ENCODE data around the gene ANG.

ANG gene

DNA sequence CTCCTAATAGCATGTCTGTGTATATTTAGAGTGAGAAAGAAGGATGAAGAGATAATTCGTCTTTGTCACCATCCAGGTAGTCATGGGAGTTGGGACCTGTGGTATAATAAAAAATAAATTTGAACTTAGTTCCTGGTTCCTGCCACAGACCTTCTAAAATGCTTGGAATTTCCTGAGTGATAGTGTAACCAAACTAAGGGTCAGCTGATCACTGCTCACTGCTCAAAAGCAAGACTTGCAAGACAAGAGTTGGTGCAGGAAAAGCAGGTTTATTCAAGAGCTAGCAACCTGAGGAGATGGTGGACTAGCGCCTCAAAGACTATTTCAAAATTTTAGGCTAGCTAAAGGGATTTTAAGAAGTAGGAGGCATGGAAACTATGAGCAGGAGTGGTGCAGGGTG, 19.1 kb downstream of the ANG start (continued):
- TF ChIP-seq ZNF76 (tag by site-specific recombination; IDR thresholded peaks at IDR 0.05; ENCODE audit: borderline replicate concordance, low read depth): no peak
- TF ChIP-seq, protein P1, sequence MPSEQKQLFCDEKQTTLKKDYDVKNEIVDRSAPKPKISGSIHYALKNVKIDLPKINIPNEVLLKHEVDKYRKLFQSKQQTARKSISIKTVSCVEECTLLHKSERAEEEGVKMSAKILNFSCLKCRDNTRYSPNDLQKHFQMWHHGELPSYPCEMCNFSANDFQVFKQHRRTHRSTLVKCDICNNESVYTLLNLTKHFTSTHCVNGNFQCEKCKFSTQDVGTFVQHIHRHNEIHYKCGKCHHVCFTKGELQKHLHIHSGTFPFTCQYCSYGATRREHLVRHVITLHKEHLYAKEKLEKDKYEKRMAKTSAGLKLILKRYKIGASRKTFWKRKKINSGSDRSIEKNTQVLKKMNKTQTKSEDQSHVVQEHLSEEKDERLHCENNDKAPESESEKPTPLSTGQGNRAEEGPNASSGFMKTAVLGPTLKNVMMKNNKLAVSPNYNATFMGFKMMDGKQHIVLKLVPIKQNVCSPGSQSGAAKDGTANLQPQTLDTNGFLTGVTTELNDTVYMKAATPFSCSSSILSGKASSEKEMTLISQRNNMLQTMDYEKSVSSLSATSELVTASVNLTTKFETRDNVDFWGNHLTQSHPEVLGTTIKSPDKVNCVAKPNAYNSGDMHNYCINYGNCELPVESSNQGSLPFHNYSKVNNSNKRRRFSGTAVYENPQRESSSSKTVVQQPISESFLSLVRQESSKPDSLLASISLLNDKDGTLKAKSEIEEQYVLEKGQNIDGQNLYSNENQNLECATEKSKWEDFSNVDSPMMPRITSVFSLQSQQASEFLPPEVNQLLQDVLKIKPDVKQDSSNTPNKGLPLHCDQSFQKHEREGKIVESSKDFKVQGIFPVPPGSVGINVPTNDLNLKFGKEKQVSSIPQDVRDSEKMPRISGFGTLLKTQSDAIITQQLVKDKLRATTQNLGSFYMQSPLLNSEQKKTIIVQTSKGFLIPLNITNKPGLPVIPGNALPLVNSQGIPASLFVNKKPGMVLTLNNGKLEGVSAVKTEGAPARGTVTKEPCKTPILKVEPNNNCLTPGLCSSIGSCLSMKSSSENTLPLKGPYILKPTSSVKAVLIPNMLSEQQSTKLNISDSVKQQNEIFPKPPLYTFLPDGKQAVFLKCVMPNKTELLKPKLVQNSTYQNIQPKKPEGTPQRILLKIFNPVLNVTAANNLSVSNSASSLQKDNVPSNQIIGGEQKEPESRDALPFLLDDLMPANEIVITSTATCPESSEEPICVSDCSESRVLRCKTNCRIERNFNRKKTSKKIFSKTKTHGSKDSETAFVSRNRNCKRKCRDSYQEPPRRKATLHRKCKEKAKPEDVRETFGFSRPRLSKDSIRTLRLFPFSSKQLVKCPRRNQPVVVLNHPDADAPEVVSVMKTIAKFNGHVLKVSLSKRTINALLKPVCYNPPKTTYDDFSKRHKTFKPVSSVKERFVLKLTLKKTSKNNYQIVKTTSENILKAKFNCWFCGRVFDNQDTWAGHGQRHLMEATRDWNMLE (tag by site-specific recombination; conservative IDR thresholded peaks at IDR 0.05; ENCODE audit: low read depth): no peak
- TF ChIP-seq KLF9 (tag by site-specific recombination; IDR thresholded peaks at IDR 0.05; ENCODE audit: low read depth): no peak
- TF ChIP-seq REPIN1 (tag by site-specific recombination; IDR thresholded peaks at IDR 0.05; ENCODE audit: low read depth): no peak
- TF ChIP-seq ZNF366 (tag by site-specific recombination; conservative IDR thresholded peaks at IDR 0.05): no peak
- TF ChIP-seq ZNF529 (tag by site-specific recombination; IDR thresholded peaks at IDR 0.05; ENCODE audit: insufficient replicate concordance): no peak

DNA sequence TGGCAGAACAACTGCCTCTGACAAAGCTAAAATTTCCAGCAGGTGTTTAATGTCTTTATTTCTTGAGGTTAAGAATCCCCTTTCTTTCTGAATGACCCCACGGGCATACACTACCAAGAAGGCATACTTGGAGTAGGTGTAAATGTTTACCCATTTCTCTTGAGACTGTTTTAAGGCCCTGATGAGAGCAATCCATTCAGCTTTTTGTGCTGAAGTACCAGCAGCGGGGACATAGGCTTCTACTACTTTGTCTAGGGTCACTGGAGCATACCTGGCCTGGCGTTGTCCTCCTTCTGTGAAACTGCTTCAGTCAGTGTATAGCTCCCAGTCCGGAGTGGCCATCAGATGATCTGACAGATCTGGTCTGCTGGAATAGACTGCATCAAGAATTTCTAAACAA, 22.7 kb downstream of the ANG start:
- ChIA-PET CTCF (interaction anchor here (0.5 to 1.4 kb wide), 4 partner anchors 13 to 1507 kb away, joined by 3 to 6 read pairs (median 5); no protein-coding TSS in a partner anchor), POLR2A (no interaction called here)
- H3K4me3 ChIP-seq (ENCODE audit: low read depth, low read length): no peak overlapping the region
- no peaks in the 10 kb centered on the region for H3K36me3 ChIP-seq (ENCODE audit: control insufficient read depth in 2 of 2, insufficient read depth in 1 of 2, low read length in 2 of 2)
- no peak overlapping the region for H3K27ac ChIP-seq (ENCODE audit: extremely low read depth, low read depth, low read length)
- H3K9me3 ChIP-seq (ENCODE audit: control insufficient read depth, insufficient read depth, low read depth, low read length): no peaks in the 10 kb centered on the region
- H3K4me1 ChIP-seq (ENCODE audit: control insufficient read depth, insufficient read depth, low read length): no peaks in the 10 kb centered on the region; the same call in 1 of the 2 replicates
- TF ChIP-seq ZNF366 (tag by site-specific recombination; conservative IDR thresholded peaks at IDR 0.05) (no peak), SCRT1 (tag by site-specific recombination; IDR thresholded peaks at IDR 0.05; ENCODE audit: borderline replicate concordance) (no peak), ZNF510 (tag by site-specific recombination; IDR thresholded peaks at IDR 0.05; ENCODE audit: insufficient replicate concordance) (no peak), ZNF132 (tag by site-specific recombination; IDR thresholded peaks at IDR 0.05; ENCODE audit: borderline replicate concordance) (no peak), GLIS2 (tag by site-specific recombination; IDR thresholded peaks at IDR 0.05) (no peak), ZBTB20 (tag by site-specific recombination; IDR thresholded peaks at IDR 0.05) (no peak), SP3 (tag by site-specific recombination; IDR thresholded peaks at IDR 0.05) (no peak), ZNF548 (tag by site-specific recombination; IDR thresholded peaks at IDR 0.05) (no peak), ZNF146 (tag by site-specific recombination; IDR thresholded peaks at IDR 0.05) (no peak), OSR2 (tag by site-specific recombination; IDR thresholded peaks at IDR 0.05) (no peak)
- TF ChIP-seq, protein P2, sequence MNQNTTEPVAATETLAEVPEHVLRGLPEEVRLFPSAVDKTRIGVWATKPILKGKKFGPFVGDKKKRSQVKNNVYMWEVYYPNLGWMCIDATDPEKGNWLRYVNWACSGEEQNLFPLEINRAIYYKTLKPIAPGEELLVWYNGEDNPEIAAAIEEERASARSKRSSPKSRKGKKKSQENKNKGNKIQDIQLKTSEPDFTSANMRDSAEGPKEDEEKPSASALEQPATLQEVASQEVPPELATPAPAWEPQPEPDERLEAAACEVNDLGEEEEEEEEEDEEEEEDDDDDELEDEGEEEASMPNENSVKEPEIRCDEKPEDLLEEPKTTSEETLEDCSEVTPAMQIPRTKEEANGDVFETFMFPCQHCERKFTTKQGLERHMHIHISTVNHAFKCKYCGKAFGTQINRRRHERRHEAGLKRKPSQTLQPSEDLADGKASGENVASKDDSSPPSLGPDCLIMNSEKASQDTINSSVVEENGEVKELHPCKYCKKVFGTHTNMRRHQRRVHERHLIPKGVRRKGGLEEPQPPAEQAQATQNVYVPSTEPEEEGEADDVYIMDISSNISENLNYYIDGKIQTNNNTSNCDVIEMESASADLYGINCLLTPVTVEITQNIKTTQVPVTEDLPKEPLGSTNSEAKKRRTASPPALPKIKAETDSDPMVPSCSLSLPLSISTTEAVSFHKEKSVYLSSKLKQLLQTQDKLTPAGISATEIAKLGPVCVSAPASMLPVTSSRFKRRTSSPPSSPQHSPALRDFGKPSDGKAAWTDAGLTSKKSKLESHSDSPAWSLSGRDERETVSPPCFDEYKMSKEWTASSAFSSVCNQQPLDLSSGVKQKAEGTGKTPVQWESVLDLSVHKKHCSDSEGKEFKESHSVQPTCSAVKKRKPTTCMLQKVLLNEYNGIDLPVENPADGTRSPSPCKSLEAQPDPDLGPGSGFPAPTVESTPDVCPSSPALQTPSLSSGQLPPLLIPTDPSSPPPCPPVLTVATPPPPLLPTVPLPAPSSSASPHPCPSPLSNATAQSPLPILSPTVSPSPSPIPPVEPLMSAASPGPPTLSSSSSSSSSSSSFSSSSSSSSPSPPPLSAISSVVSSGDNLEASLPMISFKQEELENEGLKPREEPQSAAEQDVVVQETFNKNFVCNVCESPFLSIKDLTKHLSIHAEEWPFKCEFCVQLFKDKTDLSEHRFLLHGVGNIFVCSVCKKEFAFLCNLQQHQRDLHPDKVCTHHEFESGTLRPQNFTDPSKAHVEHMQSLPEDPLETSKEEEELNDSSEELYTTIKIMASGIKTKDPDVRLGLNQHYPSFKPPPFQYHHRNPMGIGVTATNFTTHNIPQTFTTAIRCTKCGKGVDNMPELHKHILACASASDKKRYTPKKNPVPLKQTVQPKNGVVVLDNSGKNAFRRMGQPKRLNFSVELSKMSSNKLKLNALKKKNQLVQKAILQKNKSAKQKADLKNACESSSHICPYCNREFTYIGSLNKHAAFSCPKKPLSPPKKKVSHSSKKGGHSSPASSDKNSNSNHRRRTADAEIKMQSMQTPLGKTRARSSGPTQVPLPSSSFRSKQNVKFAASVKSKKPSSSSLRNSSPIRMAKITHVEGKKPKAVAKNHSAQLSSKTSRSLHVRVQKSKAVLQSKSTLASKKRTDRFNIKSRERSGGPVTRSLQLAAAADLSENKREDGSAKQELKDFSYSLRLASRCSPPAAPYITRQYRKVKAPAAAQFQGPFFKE (tag by site-specific recombination; IDR thresholded peaks at IDR 0.05; ENCODE audit: borderline replicate concordance): no peak
- TF ChIP-seq, protein P3, sequence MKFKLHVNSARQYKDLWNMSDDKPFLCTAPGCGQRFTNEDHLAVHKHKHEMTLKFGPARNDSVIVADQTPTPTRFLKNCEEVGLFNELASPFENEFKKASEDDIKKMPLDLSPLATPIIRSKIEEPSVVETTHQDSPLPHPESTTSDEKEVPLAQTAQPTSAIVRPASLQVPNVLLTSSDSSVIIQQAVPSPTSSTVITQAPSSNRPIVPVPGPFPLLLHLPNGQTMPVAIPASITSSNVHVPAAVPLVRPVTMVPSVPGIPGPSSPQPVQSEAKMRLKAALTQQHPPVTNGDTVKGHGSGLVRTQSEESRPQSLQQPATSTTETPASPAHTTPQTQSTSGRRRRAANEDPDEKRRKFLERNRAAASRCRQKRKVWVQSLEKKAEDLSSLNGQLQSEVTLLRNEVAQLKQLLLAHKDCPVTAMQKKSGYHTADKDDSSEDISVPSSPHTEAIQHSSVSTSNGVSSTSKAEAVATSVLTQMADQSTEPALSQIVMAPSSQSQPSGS (tag by site-specific recombination; IDR thresholded peaks at IDR 0.05; ENCODE audit: low read depth): no peak
- TF ChIP-seq, protein P4, sequence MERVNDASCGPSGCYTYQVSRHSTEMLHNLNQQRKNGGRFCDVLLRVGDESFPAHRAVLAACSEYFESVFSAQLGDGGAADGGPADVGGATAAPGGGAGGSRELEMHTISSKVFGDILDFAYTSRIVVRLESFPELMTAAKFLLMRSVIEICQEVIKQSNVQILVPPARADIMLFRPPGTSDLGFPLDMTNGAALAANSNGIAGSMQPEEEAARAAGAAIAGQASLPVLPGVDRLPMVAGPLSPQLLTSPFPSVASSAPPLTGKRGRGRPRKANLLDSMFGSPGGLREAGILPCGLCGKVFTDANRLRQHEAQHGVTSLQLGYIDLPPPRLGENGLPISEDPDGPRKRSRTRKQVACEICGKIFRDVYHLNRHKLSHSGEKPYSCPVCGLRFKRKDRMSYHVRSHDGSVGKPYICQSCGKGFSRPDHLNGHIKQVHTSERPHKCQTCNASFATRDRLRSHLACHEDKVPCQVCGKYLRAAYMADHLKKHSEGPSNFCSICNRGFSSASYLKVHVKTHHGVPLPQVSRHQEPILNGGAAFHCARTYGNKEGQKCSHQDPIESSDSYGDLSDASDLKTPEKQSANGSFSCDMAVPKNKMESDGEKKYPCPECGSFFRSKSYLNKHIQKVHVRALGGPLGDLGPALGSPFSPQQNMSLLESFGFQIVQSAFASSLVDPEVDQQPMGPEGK (tag by site-specific recombination; IDR thresholded peaks at IDR 0.05): no peak
